ENCODE results near the gene PCGF1.

Gene PCGF1

DNA sequence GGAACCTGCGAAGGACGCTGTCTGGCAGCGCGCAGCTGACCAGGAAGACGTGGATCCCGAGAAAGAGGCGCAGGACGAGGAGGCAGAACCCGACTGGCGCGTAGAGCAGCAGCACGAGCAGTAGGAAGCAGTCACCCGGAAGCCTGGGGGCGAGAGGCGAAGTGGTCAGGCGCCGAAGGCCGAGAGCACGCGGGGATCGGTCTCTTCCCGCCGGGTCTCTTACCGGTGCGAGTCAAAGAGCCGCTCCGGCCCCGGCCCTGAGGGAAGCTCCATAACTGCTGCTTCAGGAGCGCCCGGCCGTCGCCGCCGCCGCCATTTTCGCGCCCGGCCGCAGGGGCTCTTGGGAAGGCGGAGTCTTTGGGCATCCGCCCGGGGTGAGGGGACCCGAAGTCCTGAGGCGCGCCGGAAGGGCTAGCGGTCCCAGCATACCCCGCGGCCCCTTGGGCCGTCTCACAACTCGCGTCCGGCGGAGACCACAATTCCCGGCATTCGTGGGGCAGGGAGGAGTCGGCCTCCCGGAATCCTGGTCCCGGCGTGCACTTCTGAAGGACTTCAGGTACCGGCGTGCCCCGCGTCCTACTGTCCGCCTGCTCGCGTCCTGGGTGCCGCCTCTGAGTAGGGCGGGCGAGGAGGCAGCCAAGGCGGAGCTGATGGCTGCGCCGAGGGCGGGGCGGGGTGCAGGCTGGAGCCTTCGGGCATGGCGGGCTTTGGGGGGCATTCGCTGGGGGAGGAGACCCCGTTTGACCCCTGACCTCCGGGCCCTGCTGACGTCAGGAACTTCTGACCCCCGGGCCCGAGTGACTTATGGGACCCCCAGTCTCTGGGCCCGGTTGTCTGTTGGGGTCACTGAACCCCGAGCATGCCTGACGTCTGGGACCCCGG lies 22.1 kb upstream of the PCGF1 start, which contains the start of the genes AUP1 and HTRA2:
Gene AUP1, minus strand, starts transcription at position 350 of the 882 bp plus-strand sequence. Its CDS starts 77 bp downstream, at position 273.
Gene HTRA2, plus strand, starts transcription at position 577 of the 882 bp plus-strand sequence. Its CDS starts 74 bp downstream, at position 651.
- peak within 1 kb of the TSS; percentile 99 for H3K27ac Mint-ChIP-seq
- no peaks in the 10 kb centered on the region for H3K9me3 Mint-ChIP-seq
- peak; percentile 94 for DNase-seq
- H3K4me1 Mint-ChIP-seq (ENCODE audit: low read depth): peaks cover 40% of the 10 kb centered on the region
- H3K27me3 Mint-ChIP-seq: no peaks in the 10 kb centered on the region
- peak within 1 kb of the TSS; percentile 100 for H3K4me3 Mint-ChIP-seq
- H3K36me3 Mint-ChIP-seq (ENCODE audit: low read depth): peaks cover 82% of the 10 kb centered on the region

DNA sequence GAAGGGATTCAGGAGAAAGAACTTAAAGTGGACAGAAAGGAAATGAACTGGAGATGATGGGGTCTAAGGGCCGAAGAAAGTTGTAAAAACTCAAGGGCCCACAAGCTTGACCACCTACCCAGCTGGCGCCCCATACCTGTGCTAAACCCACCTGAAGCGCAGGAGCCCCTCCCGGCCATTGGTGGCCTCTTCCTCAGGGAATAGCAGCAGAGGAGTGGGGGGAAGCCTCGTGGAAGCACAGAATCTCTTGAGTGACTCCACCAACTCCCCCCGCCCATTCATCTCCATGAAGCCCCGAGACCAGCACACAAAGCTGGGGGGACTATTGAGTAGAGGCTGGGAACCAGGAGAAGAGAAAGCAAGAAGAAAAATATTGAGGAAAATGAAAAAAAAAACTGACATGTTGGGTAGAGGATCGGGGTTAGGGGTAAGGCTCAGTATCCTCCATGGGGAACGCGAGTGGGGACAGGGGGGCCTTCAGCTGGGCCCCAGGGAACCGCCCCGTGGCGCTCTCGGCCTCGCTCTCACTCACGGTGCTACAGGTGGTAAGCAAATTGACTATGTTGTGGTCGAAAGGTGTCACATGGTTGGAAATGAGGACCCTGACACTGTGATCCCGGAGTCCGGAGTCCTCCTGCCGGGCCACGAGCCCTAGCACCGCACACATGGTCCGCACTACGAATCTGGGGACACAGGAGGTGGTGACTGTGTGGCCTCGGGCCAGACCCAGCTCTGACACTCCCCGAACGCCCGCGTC lies 21.3 kb upstream of the PCGF1 start:
- no peak for DNase-seq
- Mint-ChIP-seq H3K4me1 (ENCODE audit: low read depth) (peaks cover 40% of the 10 kb centered on the region), H3K36me3 (ENCODE audit: low read depth) (peaks cover 79% of the 10 kb centered on the region), H3K27ac (peak overlapping the region; percentile 99), H3K9me3 (no peaks in the 10 kb centered on the region), H3K4me3 (peak overlapping the region; percentile 100), H3K27me3 (no peaks in the 10 kb centered on the region)

DNA sequence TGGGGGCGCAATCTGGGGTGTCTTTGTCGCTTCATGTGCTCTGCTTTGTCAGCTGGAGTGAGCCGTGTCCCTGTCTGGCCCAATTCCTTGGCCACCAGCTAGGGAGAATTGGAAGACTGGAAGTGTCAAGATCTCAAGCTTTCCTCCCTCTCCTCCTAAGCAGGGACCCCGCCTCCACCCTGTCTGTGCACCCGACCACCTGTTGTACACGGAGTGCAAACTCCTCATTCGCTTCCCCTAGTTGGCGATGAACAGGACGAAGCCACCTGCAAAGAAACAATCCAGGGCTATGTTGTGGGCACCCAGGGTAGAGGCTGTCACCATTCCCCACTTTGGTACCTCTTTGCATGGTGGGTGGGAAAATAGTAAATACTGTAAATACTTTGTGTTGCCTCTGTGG lies 20.2 kb upstream of the PCGF1 start:
- H3K27ac Mint-ChIP-seq: peak overlapping the region; percentile 99
- no peaks in the 10 kb centered on the region for H3K9me3 Mint-ChIP-seq
- peak overlapping the region; percentile 100 for H3K4me3 Mint-ChIP-seq
- H3K27me3 Mint-ChIP-seq: no peaks in the 10 kb centered on the region
- peaks cover 40% of the 10 kb centered on the region for H3K4me1 Mint-ChIP-seq (ENCODE audit: low read depth)
- no peak for DNase-seq
- H3K36me3 Mint-ChIP-seq (ENCODE audit: low read depth): peaks cover 70% of the 10 kb centered on the region

DNA sequence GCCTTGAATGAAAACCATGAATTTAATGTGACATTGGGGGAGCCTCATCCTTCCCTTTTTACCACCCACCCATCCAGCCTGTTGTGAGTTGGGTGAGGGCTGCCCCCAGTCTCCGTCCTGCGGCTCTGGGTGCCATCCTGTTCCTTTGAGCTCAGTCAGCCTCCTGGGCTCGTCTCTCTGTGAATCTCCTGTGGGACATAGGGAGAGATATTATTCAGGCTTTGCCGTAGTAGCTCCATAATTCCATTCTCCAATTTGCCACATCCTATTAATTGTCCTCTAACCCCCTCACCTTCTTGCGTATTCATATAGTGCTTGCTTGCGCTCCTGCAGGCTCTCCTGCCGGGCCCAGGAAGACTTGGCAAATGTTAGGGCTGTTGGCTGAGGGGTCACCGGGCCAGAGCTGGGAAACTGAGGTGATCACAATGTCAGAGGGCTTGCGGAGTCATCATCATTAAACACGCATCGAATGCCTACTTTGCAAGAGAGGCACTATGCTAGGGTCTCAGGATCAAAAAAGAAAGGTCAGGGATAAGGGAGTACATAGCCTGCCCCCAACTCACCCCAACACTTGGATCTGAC lies 19.2 kb upstream of the PCGF1 start:
- no peaks in the 10 kb centered on the region for H3K9me3 Mint-ChIP-seq
- peaks cover 34% of the 10 kb centered on the region for H3K4me1 Mint-ChIP-seq (ENCODE audit: low read depth)
- H3K36me3 Mint-ChIP-seq (ENCODE audit: low read depth): peaks cover 60% of the 10 kb centered on the region
- no peaks in the 10 kb centered on the region for H3K27me3 Mint-ChIP-seq
- peak overlapping the region; percentile 10 for H3K4me3 Mint-ChIP-seq
- DNase-seq: no peak
- H3K27ac Mint-ChIP-seq: peak overlapping the region; percentile 33

DNA sequence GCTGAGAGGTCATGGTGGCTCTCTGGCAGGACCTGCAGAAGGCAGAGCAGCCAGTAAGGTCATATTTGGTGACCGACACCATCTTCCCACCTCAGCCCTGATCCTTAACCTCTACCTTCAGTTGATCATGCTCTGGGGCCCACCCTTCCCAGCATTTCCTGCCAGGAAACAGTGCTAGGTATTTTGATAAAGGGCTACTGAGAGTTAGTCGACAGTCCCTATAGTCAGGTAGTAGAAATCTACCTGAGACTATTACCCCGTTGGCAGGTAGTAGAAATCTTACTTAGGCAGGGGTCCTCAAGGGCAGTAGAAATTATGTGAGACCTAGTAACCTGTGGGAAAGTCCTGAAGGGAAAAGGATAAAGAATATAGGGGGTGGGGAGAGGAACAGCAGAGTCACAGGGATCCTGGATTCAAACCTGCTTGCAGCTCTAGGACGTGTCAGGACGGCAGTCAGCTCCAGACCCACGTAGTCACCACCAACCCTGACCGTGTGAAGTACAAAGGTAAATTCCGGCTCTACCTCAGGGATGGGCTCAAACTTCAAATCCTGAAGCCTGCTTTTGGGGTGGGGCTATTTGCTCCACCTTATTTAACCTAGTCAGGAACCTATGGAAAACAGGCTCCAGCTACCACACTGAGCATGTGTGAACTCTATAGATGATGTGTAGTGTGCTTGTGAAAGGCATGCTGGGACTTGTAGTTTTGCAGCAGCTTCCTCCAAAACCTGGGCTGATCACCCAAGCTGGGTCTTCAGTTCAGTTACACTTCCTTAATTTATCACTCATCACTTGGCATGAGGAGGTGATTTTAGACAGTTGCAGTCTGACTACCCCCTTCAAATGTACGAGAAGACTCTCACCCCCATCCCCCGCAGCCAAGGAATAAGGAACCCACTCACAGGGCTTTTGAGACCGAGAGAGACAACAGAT lies 18.5 kb upstream of the PCGF1 start, which contains the start of gene DQX1:
Gene DQX1, minus strand, starts transcription at position 515 of the 932 bp plus-strand sequence. Its CDS starts 502 bp downstream, at position 13.
- Mint-ChIP-seq H3K9me3 (no peaks in the 10 kb centered on the region), H3K36me3 (ENCODE audit: low read depth) (peaks cover 53% of the 10 kb centered on the region), H3K4me3 (peak within 1 kb of the TSS; percentile 47), H3K27ac (peak within 1 kb of the TSS; percentile 38), H3K4me1 (ENCODE audit: low read depth) (peaks cover 27% of the 10 kb centered on the region), H3K27me3 (no peaks in the 10 kb centered on the region)
- no peak for DNase-seq

DNA sequence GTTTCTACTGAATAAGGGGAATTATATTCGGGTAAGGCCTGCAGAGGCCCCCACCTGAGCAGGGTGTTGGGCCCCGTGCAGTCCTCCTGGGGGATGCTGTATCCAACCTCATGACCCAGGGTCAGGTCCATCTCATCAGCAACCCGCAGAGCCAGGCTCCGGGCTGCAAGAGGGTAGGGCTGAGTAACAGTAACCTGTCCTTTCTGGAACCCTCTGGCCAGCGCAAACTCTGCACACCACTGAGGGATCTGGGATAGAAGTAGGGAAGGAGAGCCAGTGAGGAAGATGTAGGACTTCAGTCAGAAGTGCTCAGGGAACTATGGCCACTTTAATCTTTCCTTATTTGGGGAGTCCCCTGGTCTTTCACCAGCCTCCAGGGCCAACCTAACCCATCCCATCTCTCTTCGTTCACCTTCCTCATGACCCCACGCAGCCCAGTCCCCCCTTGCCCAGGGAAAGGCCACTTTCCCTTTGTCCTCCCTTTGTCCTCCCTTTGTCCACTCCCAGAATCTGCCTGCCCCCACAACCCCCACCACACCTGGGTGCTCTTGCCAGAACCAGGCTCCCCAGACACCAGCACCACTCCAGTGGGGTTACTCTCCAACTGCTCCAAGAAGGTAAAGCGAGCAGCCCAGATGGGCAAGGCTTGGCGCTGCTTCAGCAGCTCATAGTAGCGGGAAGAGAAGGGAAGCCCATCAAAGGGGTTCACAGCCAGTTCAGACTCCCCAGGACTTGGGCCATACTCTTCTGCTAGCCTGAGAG lies 17.6 kb upstream of the PCGF1 start:
- Mint-ChIP-seq H3K9me3 (no peaks in the 10 kb centered on the region), H3K36me3 (ENCODE audit: low read depth) (peaks cover 46% of the 10 kb centered on the region), H3K27me3 (peaks cover 7% of the 10 kb centered on the region), H3K4me3 (no peak overlapping the region), H3K27ac (peak overlapping the region; percentile 38), H3K4me1 (ENCODE audit: low read depth) (peaks cover 23% of the 10 kb centered on the region)
- no peak for DNase-seq

DNA sequence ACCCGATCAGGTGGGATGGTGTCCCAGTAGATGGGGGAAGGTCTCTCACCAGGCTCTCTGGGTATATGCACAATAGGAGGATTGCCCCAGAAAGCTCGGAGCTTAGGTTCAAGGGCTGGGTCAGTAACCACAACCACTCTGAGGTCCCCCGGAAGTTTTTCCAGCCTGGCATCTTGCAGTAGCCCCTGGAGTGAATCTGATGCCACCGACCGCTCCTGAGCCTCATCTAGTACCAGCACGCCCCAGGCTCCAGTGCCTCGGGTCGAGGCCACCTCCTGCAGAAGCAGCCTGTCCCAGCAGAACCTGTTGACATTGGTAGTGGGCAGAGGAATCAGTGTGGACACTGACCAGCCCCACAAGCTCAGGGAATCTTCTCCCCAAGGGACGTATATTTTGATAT lies 16.5 kb upstream of the PCGF1 start:
- H3K9me3 Mint-ChIP-seq: no peaks in the 10 kb centered on the region
- H3K4me3 Mint-ChIP-seq: no peak overlapping the region
- H3K27ac Mint-ChIP-seq: no peak overlapping the region
- no peak for DNase-seq
- H3K36me3 Mint-ChIP-seq (ENCODE audit: low read depth): peaks cover 41% of the 10 kb centered on the region
- peaks cover 18% of the 10 kb centered on the region for H3K27me3 Mint-ChIP-seq
- peaks cover 23% of the 10 kb centered on the region for H3K4me1 Mint-ChIP-seq (ENCODE audit: low read depth)

DNA sequence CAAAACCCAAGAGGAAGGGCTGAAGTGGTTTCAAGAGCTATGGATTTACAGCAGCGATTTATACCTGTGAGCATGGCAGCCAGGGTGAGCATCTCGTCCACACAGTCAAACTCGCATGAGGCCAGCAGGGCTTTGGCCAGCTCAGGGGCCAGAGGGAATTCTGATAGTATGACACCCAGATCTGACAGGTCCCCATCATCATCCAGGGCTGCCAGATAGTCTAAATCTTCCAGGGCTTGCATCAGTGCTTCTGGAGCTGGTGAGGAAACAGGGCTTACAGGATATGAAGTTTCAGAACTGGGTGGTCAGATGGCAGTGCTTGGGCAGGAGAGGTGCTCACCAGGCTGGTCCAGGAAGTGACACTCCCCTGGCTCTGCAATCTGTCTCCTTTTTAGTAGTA lies 15.0 kb upstream of the PCGF1 start:
- Mint-ChIP-seq H3K4me1 (ENCODE audit: low read depth) (peaks cover 14% of the 10 kb centered on the region), H3K4me3 (no peak overlapping the region), H3K9me3 (no peaks in the 10 kb centered on the region), H3K36me3 (ENCODE audit: low read depth) (peaks cover 26% of the 10 kb centered on the region), H3K27me3 (peaks cover 33% of the 10 kb centered on the region), H3K27ac (no peak overlapping the region)
- DNase-seq: no peak

DNA sequence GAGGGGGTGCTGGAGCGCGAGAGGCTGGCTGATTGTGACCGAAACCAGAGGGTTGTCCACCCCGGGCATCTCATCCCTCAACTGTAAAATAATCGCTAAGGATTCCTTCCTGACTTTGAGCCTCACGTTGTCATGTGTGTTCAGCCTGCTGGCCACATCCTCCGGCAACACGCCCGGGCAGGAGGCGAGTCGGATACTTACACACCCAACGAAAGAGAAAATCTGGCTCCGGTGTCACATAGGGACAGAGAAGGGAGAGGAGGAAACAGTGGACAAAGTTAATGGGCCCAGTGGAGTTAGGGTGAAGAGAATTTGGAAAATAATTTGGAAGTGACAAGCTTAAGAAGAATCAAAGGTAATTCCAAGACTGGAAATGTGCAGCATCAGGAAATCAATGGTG lies 9.2 kb upstream of the PCGF1 start:
- no peak for DNase-seq
- no peak overlapping the region for H3K27ac Mint-ChIP-seq
- no peaks in the 10 kb centered on the region for H3K36me3 Mint-ChIP-seq (ENCODE audit: low read depth)
- peak overlapping the region; percentile 48 for H3K4me3 Mint-ChIP-seq
- peaks cover 25% of the 10 kb centered on the region for H3K4me1 Mint-ChIP-seq (ENCODE audit: low read depth)
- H3K27me3 Mint-ChIP-seq: peaks cover 81% of the 10 kb centered on the region
- no peaks in the 10 kb centered on the region for H3K9me3 Mint-ChIP-seq

DNA sequence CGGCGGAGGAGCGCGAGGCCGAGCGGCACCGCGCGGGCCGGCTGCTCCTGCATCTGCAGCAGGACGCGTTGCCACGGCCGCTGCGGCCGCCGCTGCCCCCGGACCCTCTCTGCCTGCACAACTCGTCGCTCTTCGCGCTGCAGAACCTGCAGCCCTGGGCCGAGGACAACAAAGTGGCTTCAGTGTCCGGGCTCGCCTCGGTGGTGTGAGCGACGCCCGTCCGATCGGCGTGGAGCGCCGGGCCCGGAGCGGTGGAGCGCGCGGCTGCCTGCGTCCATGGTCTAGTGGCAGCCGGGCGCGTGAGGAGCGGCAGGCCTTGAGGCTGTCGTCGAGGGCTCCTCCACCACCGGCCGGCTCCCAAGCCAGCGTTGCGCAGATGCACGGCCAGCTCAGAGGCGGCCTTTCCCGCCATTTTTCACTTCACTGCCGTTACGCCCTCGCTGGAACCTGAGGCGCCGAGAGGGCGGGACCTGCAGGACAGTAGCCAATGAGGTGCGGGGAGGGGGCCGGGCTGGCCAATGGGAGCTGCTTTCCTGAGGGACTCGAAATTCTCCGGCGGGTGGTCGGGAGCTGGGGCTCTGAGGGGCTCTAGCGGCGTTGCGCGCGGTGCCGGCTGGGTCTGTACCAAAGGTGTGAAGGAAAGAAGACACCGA lies 8.6 kb upstream of the PCGF1 start:
- Mint-ChIP-seq H3K27ac (no peak overlapping the region), H3K27me3 (peaks cover 87% of the 10 kb centered on the region), H3K9me3 (no peaks in the 10 kb centered on the region), H3K4me1 (ENCODE audit: low read depth) (peaks cover 26% of the 10 kb centered on the region), H3K4me3 (peak overlapping the region; percentile 48), H3K36me3 (ENCODE audit: low read depth) (no peaks in the 10 kb centered on the region)
- DNase-seq: peak; percentile 87

DNA sequence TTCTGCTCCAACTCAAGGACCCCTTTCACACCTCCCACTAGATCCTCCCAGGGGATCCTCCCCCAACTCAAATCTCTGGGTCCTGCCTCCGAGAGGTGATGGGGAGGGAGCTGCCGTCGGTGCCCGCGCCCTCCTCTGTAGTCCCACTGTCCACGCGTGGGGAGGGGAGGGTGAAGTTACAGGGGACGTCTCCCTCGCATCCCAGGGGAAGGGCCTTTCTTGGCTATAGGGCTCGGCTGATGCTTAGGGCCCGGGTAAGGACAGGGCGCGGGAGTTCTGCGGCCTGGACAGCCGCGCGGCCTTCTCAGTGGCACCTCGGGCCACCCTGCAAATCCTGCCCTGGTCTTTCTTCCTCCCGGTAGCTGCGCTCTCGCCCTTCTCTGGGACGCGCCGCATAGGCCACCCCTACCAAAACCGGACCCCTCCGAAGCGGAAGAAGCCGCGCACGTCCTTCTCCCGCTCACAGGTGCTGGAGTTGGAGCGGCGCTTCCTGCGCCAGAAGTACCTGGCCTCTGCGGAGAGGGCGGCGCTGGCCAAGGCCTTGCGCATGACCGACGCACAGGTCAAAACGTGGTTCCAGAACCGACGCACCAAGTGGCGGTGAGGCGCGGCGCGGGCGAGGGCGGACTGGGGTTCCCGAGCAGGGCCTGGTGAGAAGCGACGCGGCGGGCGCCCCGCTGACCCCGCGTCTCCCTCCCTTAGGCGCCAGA lies 7.9 kb upstream of the PCGF1 start:
- Mint-ChIP-seq H3K27ac (peak overlapping the region; percentile 14), H3K9me3 (no peaks in the 10 kb centered on the region), H3K4me3 (peak overlapping the region; percentile 55), H3K27me3 (peaks cover 87% of the 10 kb centered on the region), H3K4me1 (ENCODE audit: low read depth) (peaks cover 29% of the 10 kb centered on the region), H3K36me3 (ENCODE audit: low read depth) (no peaks in the 10 kb centered on the region)
- no peak for DNase-seq

Data from activated T-cell treated with anti-CD3 and anti-CD28 coated beads, Interleukin-2, amount 50 U/mL, for 24 hours (primary cell).